Esophagus muscularis mucosa (tissue), 3 donors: ENCODE data around the gene SLC29A1.

Experiments used
- POLR2A ChIP-seq: fragments of 450-650 bp; IDR thresholded peaks from one replicate; pipeline ENCODE4 v1.6.1; 2017; ENCODE audit warnings: antibody characterized with exemption, moderate library complexity, mild to moderate bottlenecking, low read depth
- TF ChIP-seq, protein P1 (sequence below), 3 experiments: fragments of 200-600 bp in 2 of 3; fragments of 450-650 bp in 1 of 3; sonication (generic) in 2 of 3; IDR thresholded peaks; one replicate each; pipeline ENCODE4 v1.5.1; 2017 to 2019; ENCODE audit warnings: antibody characterized with exemption in 3 of 3, mild to moderate bottlenecking in 2 of 3, moderate library complexity in 1 of 3

DNA sequence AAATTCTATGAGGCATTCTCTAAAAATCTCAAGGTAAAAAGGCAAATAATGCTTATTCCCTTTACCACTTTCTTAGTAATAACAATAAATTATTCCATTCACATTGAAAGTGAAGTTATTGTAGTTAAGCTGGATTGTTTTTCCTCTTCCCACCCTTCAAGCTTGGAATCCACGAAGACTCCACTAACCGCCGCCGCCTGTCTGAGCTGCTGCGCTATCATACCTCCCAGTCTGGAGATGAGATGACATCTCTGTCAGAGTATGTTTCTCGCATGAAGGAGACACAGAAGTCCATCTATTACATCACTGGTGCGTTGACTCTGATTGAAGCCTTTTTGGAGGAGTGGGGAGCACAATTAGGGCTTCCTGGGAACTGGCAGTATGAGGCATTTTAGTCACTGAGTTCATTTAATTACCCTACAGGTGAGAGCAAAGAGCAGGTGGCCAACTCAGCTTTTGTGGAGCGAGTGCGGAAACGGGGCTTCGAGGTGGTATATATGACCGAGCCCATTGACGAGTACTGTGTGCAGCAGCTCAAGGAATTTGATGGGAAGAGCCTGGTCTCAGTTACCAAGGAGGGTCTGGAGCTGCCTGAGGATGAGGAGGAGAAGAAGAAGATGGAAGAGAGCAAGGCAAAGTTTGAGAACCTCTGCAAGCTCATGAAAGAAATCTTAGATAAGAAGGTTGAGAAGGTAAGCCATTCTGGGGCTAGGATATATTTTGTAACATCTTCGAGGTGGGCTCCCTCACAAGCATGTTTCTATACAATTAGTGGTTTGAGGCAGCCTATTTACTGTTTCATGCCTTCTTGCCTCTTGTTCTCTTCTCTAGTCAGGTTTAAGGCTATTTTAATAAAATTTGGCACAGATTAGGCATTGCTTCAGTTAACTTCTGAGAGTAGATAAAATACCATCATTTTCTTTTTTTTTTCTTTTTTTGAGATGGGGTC is 28.5 kb downstream of the SLC29A1 start:
- no peak for TF ChIP-seq POLR2A
- TF ChIP-seq, protein P1, sequence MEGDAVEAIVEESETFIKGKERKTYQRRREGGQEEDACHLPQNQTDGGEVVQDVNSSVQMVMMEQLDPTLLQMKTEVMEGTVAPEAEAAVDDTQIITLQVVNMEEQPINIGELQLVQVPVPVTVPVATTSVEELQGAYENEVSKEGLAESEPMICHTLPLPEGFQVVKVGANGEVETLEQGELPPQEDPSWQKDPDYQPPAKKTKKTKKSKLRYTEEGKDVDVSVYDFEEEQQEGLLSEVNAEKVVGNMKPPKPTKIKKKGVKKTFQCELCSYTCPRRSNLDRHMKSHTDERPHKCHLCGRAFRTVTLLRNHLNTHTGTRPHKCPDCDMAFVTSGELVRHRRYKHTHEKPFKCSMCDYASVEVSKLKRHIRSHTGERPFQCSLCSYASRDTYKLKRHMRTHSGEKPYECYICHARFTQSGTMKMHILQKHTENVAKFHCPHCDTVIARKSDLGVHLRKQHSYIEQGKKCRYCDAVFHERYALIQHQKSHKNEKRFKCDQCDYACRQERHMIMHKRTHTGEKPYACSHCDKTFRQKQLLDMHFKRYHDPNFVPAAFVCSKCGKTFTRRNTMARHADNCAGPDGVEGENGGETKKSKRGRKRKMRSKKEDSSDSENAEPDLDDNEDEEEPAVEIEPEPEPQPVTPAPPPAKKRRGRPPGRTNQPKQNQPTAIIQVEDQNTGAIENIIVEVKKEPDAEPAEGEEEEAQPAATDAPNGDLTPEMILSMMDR (IDR thresholded peaks at IDR 0.05), result no peak
